IPS-NIHi11 (cell line): ENCODE data around the gene PUSL1.

Experiments used
- DNase-seq: peaks from one replicate; pipeline ENCODE4 v3.0.0; 2012; ENCODE audit warnings: mixed read lengths, low spot score

Gene PUSL1

GRCh38 chr1:1354271-1355247, 46.2 kb downstream of the PUSL1 start:
- no peak for DNase-seq

DNA sequence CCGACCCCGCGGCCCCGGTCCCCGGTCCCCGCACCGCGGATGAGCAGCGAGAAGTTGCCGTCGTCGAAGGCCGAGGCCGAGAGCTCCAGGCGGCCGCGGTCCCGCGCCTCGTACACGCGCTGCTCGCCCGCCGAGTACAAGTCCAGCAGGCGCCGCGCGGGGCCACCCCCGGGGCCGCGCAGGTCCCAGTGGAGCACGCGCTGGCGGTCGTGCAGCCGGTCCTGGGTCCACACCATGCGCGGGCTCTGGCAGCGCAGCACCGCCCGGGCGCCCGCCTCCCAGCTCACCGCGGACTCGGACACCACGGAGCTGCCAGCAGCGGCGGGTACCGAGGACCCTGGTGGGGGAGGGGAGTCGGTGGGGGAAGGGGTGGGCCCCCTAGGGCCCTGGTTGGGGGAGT, 47.0 kb downstream of the PUSL1 start:
- no peak for DNase-seq

GRCh38 chr1:1356166-1356795, 47.9 kb downstream of the PUSL1 start:
- DNase-seq = peak; percentile 10

DNA sequence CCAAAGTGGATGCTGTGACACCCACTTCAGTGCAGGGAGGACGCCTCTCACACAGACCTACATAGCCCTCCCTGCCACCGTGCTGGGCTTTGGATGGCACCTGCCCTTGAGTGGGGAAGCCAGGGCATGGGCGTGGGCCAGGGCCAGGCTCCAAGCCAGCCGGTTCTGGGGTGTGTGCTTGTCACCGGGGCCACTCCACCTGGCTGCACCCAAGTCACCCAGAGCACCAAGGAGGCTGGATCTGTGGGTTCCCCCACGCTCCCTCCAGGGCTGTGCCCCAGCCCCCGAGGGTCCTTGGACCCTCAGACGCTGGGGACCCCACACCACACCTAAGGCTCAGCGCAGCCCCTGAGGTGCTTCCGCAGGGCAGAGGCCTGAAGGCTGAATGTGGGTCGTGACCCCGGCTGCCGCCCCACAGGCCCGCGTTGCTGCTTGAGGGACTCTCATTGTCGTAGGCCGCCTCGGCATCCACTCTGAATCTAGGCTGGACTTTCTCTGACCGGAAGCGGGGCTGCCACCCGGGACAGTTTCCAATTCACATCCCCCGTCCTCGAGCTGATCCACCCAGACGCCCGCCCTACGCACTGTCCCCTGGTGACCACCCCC, 48.5 kb downstream of the PUSL1 start:
- DNase-seq = peak; percentile 8

DNA sequence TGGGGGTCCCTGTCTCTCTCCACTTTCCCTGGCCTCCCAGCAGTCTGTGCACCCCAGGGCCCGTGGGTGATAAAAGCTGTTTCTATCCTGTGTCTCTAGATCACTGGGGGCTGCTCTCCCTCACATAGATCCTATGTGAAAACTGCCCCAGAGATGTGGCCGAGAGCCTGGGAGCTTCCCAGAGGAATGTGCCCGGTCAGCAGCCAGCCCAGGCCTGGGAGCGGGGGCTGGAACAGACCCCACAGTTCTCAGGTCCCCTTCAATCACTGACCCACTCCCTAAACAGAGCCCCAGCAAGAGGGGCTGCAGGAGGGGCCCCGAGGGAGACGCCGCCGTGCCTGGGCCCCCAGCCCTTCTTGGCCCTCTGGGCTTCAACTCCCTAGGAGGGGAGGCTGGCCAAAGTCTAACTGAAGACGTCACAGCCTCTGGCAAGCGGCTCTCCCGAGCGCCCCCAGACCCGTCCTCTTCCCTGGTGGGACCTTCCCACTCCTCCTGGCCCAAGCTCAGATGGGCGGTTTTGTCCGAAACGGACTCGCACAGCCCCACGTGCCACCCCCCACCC, 49.6 kb downstream of the PUSL1 start:
- peak; percentile 28 for DNase-seq

GRCh38 chr1:1358433-1359271, 50.3 kb downstream of the PUSL1 start, which contains the start of gene MXRA8:
Gene MXRA8 (minus strand): TSS chr1:1358555. CDS start chr1:1358504, 51 bp downstream.
- DNase-seq = peak; percentile 74

DNA sequence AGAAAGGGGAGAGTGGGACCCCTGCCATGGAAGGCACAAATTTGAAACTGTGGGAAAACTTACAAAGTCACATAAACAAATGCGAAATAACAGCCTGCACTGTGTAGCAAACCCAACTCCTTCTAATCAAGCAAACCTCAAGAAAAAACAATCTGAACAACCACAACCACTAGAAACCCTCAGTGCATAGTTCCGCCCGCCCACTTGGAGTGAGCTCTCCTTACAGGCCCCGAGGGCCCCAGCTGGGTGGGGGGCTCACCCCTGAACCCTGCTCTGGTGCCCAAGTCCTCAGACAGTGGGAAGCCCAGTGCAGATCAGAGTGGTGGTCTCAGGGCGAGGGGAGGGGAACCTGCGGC, 50.9 kb downstream of the PUSL1 start:
- peak; percentile 6 for DNase-seq

DNA sequence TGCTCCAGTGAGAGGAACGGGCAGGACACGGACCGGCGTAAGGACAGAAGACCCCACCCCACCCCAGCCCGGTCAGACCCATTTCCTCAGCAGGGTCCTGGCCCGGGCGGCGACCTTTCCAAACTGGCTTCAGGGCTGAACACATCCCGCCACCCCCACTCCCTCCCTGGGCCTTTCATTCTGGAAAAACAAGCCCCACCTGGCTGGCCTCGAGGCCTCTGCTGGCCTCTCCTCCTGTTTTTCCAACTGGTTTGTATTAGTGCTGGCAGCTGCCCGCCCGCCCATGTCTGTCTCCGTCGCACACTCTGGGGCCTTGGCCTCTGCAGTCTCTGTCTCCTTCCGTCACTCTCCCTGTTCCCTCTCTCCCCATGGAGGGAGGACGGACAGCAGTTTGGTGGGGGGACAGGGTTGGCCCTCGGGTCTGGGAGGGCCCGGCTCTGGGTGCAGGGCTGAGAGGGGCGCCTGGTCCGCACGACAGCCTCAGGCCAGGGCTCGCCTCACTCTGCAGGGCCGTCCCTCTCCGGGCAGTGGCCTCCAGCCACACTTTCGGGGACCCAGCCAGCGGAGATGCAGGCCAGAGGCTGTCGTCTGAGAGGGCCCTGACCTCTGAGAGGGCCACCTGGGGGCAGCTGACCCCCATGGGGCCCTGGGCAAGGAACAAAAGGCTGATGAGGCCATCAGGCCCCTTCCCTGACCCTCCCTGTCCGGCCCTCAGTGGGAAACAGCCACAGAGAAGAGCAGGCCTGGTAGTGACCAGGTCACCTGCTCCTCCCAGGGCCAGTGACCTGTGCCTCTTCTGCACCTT, 51.5 kb downstream of the PUSL1 start:
- peak; percentile 16 for DNase-seq

DNA sequence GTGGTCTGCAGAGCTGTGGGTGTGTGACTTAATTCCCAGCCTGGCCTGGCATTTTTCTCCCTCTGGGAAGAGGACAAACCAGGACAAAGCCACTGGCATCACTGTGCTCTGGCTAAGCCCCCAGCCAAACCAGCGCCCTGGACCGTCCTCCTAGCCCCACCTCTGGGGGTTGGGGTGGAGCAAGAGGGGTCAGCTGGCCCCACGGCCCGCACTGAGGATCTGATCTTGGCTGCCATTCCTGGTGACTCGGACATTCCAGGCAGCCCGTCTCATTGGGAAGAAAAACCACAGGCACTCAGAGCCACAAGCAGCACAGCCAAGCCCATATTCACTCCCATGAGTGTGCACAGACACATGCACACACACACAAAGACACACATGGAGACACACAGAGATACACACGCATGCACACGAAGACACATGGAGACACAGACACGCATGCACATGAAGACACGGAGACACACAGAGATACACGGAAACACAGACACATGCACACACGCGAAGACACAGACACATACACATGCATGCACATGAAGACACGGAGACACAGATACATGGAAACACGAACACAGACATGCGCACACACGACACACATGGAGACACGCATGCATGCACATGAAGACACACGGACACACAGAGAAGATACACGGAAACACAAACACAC, 52.2 kb downstream of the PUSL1 start:
- DNase-seq = peak; percentile 49
